Erythroblast (primary cell): ENCODE data around the gene SYNM.

Source experiments
- GATA1 ChIP-seq: IDR thresholded peaks from 2 replicates; pipeline ENCODE4 v1.6.1; 2011; ENCODE audit warnings: low read depth, mild to moderate bottlenecking, control low read depth, low read length, moderate library complexity
- POLR2A ChIP-seq: IDR thresholded peaks from 2 replicates; pipeline ENCODE4 v1.6.1; 2011; ENCODE audit warnings: mild to moderate bottlenecking, low read length

DNA sequence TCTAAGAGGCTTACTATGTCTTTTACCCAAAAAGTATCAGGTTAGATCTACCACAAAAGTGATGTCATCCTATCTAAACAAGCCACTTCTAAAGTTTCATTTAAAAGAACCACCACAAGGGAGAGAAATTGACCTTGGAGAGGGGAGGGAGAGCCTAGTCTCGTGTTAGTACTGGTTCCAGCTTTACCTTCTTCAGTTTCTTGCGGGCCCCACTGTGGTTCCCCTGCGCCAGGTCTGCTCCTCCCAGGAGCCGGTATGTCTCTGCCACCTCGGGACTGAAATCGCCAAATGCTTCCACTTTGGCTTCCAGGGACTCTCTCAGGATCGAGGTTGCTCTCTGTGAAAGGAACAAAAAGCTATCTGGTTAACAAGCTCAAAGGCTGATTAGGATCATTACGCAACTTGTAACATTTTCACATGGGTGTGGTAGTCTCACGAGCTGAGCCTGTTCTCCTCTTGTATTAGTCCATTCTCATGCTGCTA is 51.1 kb downstream of the SYNM start:
- no peak for TF ChIP-seq POLR2A
- no peak for TF ChIP-seq GATA1
